Gastroesophageal sphincter (tissue), 3 donors: ENCODE results near the gene SYCP2L.

Source experiments
- CTCF ChIP-seq, 4 experiments: fragments of 200-600 bp in 2 of 4; fragments of 450-650 bp in 2 of 4; sonication (generic) in 1 of 4; IDR thresholded peaks; one replicate each; pipeline ENCODE4 v1.5.1; 2017 to 2019; ENCODE audit warnings: antibody characterized with exemption in 4 of 4, mild to moderate bottlenecking in 2 of 4, moderate library complexity in 2 of 4
- POLR2AphosphoS5 ChIP-seq: sonication (generic); formaldehyde crosslinking; IDR thresholded peaks from one replicate; pipeline ENCODE4 v1.6.1; 2017; ENCODE audit warnings: antibody characterized with exemption

GRCh38 chr6:10976571-10976970 lies 89.7 kb downstream of the SYCP2L start:
- no peak for TF ChIP-seq CTCF (IDR thresholded peaks at IDR 0.05)
- no peak for TF ChIP-seq POLR2AphosphoS5
